Activated T-cell treated with anti-CD3 and anti-CD28 coated beads for 1 hour (primary cell): Measurements from ENCODE around the gene RBFOX2.

ENCODE experiments used
- DNase-seq: peaks from one replicate; pipeline ENCODE4 v3.0.0-alpha.2; 2020; ENCODE audit warnings: low read depth

RBFOX2 gene

GRCh38 chr22:35690001-35690400, 338.6 kb downstream of the RBFOX2 start:
- DNase-seq: no peak

- no peak for DNase-seq
Measured at GRCh38 chr22:35688913-35689675, 339.5 kb downstream of the RBFOX2 start.
